Astrocyte (in vitro differentiated cells and primary cell): Measurements from ENCODE around the gene FAM117A. TPM values are rescaled to one million over a fixed set of nuclear protein-coding genes. Genes with fewer than 3 reads are reported as not detected.

Source experiments
- DNase-seq: peaks from one replicate; pipeline ENCODE4 v3.0.0-alpha.2; 2010; ENCODE audit warnings: low read depth
- FAIRE-seq: peaks from 2 replicates; lab custom pipeline; 2011; peaks lifted over from hg19 to GRCh38; lab: Jason Lieb, UNC
- H2AFZ ChIP-seq: 2 replicates; pipeline ENCODE4 v1.6.0; 2012; ENCODE audit warnings: low read depth, low read length, inconsistent platforms
- H3K27ac ChIP-seq: 2 replicates; pipeline ENCODE4 v1.5.1; 2011; ENCODE audit warnings: low read depth, low read length, inconsistent platforms
- H3K27me3 ChIP-seq: 2 replicates; pipeline ENCODE4 v1.6.0; 2011; ENCODE audit warnings: low read length, inconsistent platforms; ENCODE audit not compliant: insufficient read depth
- H3K36me3 ChIP-seq: 2 replicates; pipeline ENCODE4 v1.5.1; 2011; ENCODE audit warnings: low read length, inconsistent platforms; ENCODE audit not compliant: insufficient read depth
- H3K4me1 ChIP-seq: 2 replicates; pipeline ENCODE4 v1.5.1; 2011; ENCODE audit warnings: low read length, inconsistent platforms; ENCODE audit not compliant: insufficient read depth
- H3K4me2 ChIP-seq: 2 replicates; pipeline ENCODE4 v1.6.0; 2012; ENCODE audit warnings: low read length, inconsistent platforms
- H3K4me3 ChIP-seq: 2 replicates; pipeline ENCODE4 v1.5.1; 2011; ENCODE audit warnings: low read depth, mild to moderate bottlenecking, low read length, inconsistent platforms; ENCODE audit not compliant: insufficient read depth
- H3K79me2 ChIP-seq: 2 replicates; pipeline ENCODE4 v1.6.0; 2012; ENCODE audit warnings: mild to moderate bottlenecking, low read length, inconsistent platforms; ENCODE audit not compliant: insufficient read depth
- H3K9ac ChIP-seq: 2 replicates; pipeline ENCODE4 v1.6.0; 2012; ENCODE audit warnings: mild to moderate bottlenecking, low read length, inconsistent platforms
- H3K9me3 ChIP-seq: 2 replicates; pipeline ENCODE4 v1.5.1; 2012; ENCODE audit warnings: low read depth, mild to moderate bottlenecking, low read length, inconsistent platforms; ENCODE audit not compliant: insufficient read depth
- H4K20me1 ChIP-seq: 2 replicates; pipeline ENCODE4 v1.6.0; 2012; ENCODE audit warnings: low read length, inconsistent platforms; ENCODE audit not compliant: insufficient read depth
- H3K27ac Mint-ChIP-seq: one replicate; pipeline ENCODE4 v1.8.0; 2021; ENCODE audit warnings: mild to moderate bottlenecking, mixed read lengths; ENCODE audit not compliant: unreplicated experiment
- H3K27me3 Mint-ChIP-seq: one replicate; pipeline ENCODE4 v1.8.0; 2021; ENCODE audit warnings: low read depth, mixed read lengths; ENCODE audit not compliant: unreplicated experiment
- H3K36me3 Mint-ChIP-seq: one replicate; pipeline ENCODE4 v1.8.0; 2021; ENCODE audit warnings: low read depth, mixed read lengths; ENCODE audit not compliant: unreplicated experiment
- H3K4me1 Mint-ChIP-seq: one replicate; pipeline ENCODE4 v1.8.0; 2021; ENCODE audit warnings: low read depth, mixed read lengths; ENCODE audit not compliant: unreplicated experiment
- H3K4me3 Mint-ChIP-seq: one replicate; pipeline ENCODE4 v1.8.0; 2021; ENCODE audit warnings: mild to moderate bottlenecking, moderate library complexity, mixed read lengths; ENCODE audit not compliant: unreplicated experiment
- H3K9me3 Mint-ChIP-seq: one replicate; pipeline ENCODE4 v1.8.0; 2021; ENCODE audit warnings: mild to moderate bottlenecking, mixed read lengths; ENCODE audit not compliant: unreplicated experiment
- EZH2 ChIP-seq: IDR thresholded peaks from 2 replicates; pipeline ENCODE4 v1.6.1; 2012; ENCODE audit warnings: mild to moderate bottlenecking, low read length, inconsistent platforms; ENCODE audit not compliant: insufficient read depth
- total RNA-seq: library from RNA; stranded (reverse); gene quantifications from 2 replicates; pipeline ENCODE4 v1.2.1, GENCODE V29; 2021
- TF ChIP-seq, protein P1 (sequence below): IDR thresholded peaks from 2 replicates; pipeline ENCODE4 v1.5.1; 2011; ENCODE audit warnings: low read depth, mild to moderate bottlenecking, inconsistent platforms, low read length, moderate library complexity; ENCODE audit not compliant: insufficient read depth

The FAM117A gene
- total RNA-seq, 1 donor from 2014 or later, result 8.0 TPM

DNA sequence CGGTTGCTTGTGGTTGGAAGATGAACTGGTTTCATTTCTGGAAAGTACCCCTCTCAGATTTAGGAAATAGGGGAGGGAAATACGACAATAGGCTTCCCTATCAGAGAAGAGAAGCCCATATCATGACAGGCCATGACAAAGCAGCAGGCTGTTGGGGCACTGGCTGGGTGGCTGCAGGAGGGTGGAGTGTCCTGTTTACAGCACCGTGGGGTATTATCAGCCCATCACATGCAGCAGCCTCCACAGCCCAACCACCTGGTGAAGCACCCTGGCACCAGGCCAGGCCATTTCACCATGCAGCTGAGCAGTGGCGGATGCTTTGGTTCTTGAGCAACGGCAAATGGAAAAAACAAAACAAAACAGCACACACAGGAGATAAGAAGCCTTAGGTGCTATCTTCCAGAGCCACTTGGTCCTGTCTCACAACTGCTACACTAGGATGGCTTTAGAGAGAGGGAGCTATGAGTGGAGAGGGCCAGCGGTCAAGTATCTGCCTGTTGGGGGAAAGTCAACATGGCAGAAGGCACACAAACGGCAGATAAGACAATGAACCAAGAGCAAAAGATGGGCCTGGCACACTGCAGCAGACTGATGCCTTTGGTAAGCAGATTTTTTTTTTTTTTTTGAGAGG, 24.2 kb downstream of the FAM117A start:
- Histone ChIP-seq H3K79me2 (no peaks in the 10 kb centered on the region), H4K20me1 (peaks cover 4% of the 10 kb centered on the region), H2AFZ (no peak overlapping the region), H3K27me3 (no peaks in the 10 kb centered on the region), H3K4me2 (no peak overlapping the region), H3K9me3 (no peaks in the 10 kb centered on the region), H3K4me1 (no peaks in the 10 kb centered on the region), H3K4me3 (no peak overlapping the region), H3K27ac (no peak overlapping the region), H3K9ac (no peak overlapping the region), H3K36me3 (no peaks in the 10 kb centered on the region)
- no peaks in the 10 kb centered on the region for H3K9me3 Mint-ChIP-seq
- peaks cover 15% of the 10 kb centered on the region for H3K4me1 Mint-ChIP-seq
- no peak overlapping the region for H3K27ac Mint-ChIP-seq
- TF ChIP-seq EZH2, result no peak
- TF ChIP-seq, protein P1, sequence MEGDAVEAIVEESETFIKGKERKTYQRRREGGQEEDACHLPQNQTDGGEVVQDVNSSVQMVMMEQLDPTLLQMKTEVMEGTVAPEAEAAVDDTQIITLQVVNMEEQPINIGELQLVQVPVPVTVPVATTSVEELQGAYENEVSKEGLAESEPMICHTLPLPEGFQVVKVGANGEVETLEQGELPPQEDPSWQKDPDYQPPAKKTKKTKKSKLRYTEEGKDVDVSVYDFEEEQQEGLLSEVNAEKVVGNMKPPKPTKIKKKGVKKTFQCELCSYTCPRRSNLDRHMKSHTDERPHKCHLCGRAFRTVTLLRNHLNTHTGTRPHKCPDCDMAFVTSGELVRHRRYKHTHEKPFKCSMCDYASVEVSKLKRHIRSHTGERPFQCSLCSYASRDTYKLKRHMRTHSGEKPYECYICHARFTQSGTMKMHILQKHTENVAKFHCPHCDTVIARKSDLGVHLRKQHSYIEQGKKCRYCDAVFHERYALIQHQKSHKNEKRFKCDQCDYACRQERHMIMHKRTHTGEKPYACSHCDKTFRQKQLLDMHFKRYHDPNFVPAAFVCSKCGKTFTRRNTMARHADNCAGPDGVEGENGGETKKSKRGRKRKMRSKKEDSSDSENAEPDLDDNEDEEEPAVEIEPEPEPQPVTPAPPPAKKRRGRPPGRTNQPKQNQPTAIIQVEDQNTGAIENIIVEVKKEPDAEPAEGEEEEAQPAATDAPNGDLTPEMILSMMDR, result no peak
- no peak for DNase-seq
- H3K27me3 Mint-ChIP-seq, result no peaks in the 10 kb centered on the region
- FAIRE-seq, result no peak
- no peak overlapping the region for H3K4me3 Mint-ChIP-seq
- H3K36me3 Mint-ChIP-seq, result peaks cover 5% of the 10 kb centered on the region

DNA sequence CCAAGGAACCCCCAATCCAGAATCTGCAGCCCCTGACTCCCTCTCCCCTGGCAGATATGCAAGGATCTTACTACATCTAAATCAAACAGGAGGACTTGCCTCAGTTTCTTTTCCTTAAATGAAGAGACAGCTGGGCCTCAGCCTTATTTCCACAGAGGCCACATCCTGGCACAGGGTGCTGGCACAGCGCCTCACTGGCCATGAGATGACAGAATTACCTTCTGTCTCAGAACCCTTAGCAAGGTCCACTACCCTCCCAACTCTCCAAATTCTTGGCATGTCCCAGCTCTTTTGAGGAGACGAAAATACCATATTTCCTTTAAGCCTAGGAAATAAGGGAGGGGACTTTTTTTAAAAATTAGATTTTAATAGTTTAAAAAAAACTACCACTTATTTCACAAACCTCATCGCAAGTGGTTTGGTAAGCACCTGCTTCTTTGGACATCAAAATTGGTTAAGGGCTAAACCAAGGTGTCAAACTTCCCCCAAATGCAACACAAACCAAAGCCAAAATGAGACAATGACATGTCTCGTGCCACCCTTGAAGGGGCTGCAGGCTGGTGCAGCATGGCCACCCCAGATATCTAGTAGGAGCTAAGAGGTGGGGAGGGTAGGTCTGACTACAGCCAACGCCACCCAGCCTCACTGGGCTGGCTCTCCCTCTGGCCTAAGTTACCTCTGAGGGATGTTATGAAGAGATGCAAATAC, 25.3 kb downstream of the FAM117A start:
- Mint-ChIP-seq H3K27me3 (no peaks in the 10 kb centered on the region), H3K4me3 (no peak overlapping the region), H3K4me1 (peaks cover 15% of the 10 kb centered on the region), H3K9me3 (no peaks in the 10 kb centered on the region), H3K27ac (no peak overlapping the region), H3K36me3 (peaks cover 5% of the 10 kb centered on the region)
- peaks cover 4% of the 10 kb centered on the region for H4K20me1 ChIP-seq
- H3K79me2 ChIP-seq, result no peaks in the 10 kb centered on the region
- H3K9ac ChIP-seq, result no peak overlapping the region
- DNase-seq (no peak), FAIRE-seq (no peak)
- H3K4me3 ChIP-seq, result no peak overlapping the region
- no peaks in the 10 kb centered on the region for H3K27me3 ChIP-seq
- no peaks in the 10 kb centered on the region for H3K36me3 ChIP-seq
- TF ChIP-seq, protein P1, result no peak
- no peak for TF ChIP-seq EZH2
- H2AFZ ChIP-seq, result no peak overlapping the region
- no peaks in the 10 kb centered on the region for H3K4me1 ChIP-seq
- no peak overlapping the region for H3K4me2 ChIP-seq
- no peak overlapping the region for H3K27ac ChIP-seq
- no peaks in the 10 kb centered on the region for H3K9me3 ChIP-seq
